ENCODE data around the gene ITSN2.

The ITSN2 gene

GRCh38 chr2:24400207-24400907 is 40.0 kb upstream of the ITSN2 start:
- no peak for TF ChIP-seq CTCF (IDR thresholded peaks at IDR 0.05; ENCODE audit: insufficient read depth, missing control alignments)
- no peak for FAIRE-seq
- no peak for DNase-seq (ENCODE audit: insufficient read length, low spot score)

DNA sequence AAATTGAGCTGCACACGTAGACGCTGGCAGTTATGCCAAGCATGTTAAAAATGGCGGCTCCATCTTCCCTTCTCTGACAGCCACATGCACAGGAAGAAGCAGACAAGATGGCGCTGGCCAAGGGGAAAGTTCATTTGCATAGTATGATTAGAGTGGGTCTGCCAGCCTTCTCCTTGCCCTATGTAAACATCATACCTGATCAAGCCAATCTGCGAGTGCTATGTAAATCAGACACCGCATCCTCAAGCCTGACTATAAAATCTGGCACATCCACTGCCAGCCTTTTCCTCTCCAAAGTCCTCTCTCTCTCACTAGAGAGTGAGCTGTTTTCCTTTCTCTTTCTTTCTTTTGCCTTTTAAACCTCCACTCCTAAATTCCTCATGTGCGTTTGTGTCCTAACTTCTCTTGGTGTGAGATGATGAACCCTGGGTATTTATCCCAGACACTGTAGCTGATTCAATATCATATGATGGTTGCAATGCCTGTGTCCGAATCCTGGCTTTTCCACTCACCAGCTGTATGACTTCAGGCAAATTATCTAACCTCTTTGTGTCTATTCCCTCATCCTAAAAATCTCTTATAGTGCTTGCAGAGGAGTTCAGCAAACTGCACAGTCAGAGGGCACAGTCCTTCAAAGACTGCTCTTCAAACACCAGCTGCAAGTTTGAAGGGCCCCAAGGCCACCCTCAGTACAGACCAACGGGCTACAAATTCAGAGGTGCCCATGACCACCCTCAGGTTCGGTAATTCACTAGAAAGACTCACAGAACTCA is 39.3 kb upstream of the ITSN2 start:
- no peak for FAIRE-seq
- no peak for TF ChIP-seq CTCF (IDR thresholded peaks at IDR 0.05; ENCODE audit: insufficient read depth, missing control alignments)
- no peak for DNase-seq (ENCODE audit: insufficient read length, low spot score)

- FAIRE-seq (no peak), DNase-seq (ENCODE audit: insufficient read length, low spot score) (no peak)
- no peak for TF ChIP-seq CTCF (IDR thresholded peaks at IDR 0.05; ENCODE audit: insufficient read depth, missing control alignments)
Observed at GRCh38 chr2:24394998-24395397, 34.7 kb upstream of the ITSN2 start.

DNA sequence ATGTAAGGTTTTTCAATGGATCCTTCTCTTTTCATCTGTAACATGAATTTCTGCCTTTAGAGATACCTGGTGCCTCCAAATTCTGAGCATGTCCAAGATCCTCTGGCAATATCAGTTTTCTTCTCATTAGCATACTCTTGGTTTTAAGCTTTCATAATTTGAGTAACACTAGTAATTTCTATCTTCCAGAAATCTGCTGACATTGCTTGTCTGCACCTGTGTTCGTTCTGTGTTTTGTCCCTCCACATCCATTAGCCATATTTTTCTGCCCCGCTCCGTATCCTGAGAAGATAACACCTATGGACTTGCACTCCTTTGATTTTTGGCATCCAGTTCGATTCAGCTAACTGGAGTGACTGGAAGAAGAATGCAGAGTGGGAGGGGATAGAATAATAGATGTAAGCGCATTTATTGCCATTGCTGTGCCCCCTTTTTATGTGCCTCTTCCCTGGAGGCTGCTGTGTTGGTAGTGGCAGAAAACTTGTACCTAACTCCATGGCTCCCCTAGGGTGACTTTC is 32.3 kb upstream of the ITSN2 start:
- FAIRE-seq (no peak), DNase-seq (ENCODE audit: insufficient read length, low spot score) (no peak)
- TF ChIP-seq CTCF (IDR thresholded peaks at IDR 0.05; ENCODE audit: insufficient read depth, missing control alignments), result no peak

DNA sequence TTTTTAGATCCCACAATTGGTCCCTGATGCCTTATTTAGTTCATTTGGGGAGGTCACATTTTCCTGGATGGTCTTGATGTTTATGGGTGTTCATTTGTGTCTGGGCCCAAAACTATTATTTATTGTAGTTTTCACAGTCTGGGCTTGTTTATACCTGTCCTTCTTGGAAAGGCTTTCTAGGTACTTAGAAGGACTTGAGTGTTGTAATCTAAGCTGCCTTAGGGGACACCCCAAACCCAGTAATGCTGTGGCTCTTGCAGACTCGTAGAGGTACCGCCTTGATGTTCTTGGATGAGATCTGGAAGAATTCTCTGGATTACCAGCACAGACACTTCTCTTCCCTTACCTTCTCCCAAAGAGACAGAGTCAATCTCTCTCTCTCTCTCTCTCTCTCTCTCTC is 25.0 kb upstream of the ITSN2 start:
- FAIRE-seq, result no peak
- TF ChIP-seq CTCF (IDR thresholded peaks at IDR 0.05; ENCODE audit: insufficient read depth, missing control alignments), result no peak
- no peak for DNase-seq (ENCODE audit: insufficient read length, low spot score)

- FAIRE-seq, result no peak
- peak; percentile 89 for TF ChIP-seq CTCF (IDR thresholded peaks at IDR 0.05; ENCODE audit: insufficient read depth, missing control alignments)
- DNase-seq (ENCODE audit: insufficient read length, low spot score), result peak; percentile 25
Observed at GRCh38 chr2:24382363-24383073, 22.2 kb upstream of the ITSN2 start.

Data from D721Med (cell line).